ENCODE data around the gene PPL. TPM values are rescaled to one million over a fixed set of nuclear protein-coding genes. Genes with fewer than 3 reads are reported as not detected.

Gene PPL
- total and polyA plus RNA-seq, 2 of the 8 experiments (the other 6 are each of a cell fraction or from before 2014, with no cell fraction given): 11.3 to 29.5 TPM

- no peak for DNase-seq (ENCODE audit: low read depth in 1 of 2, low spot score in 2 of 2)
- Histone ChIP-seq H2BK20ac (ENCODE audit: low read length) (no peak overlapping the region), H2AK5ac (ENCODE audit: low read depth, low read length) (no peak overlapping the region), H3K14ac (ENCODE audit: insufficient read length) (no peak overlapping the region), H3K4me2 (ENCODE audit: insufficient read depth in 1 of 2, low read depth in 2 of 2, low read length in 2 of 2) (no peak overlapping the region), H2BK120ac (replicated peaks; ENCODE audit: low read depth, low read length) (no peak overlapping the region), H3K27ac (ENCODE audit: low read depth, low read length) (no peak overlapping the region), H3K9me3 (ENCODE audit: insufficient read depth in 2 of 2, low read depth in 1 of 2, low read length in 1 of 2) (no peaks in the 10 kb centered on the region), H3K79me1 (ENCODE audit: low read depth, low read length) (peaks cover 2% of the 10 kb centered on the region; the same call in 1 of the 2 replicates), H2BK15ac (ENCODE audit: low read length) (no peak overlapping the region), H4K5ac (ENCODE audit: insufficient read length, low read depth, low read length) (no peak overlapping the region), H3K9ac (replicated peaks in 1 of 4; ENCODE audit: extremely low read depth in 1 of 4, low read depth in 3 of 4, low read length in 3 of 4) (no peak overlapping the region), H3K4me1 (replicated peaks in 1 of 4; ENCODE audit: control insufficient read depth in 3 of 4, insufficient read depth in 4 of 4, low read length in 3 of 4) (no peaks in the 10 kb centered on the region), H3K79me2 (ENCODE audit: control insufficient read depth in 1 of 2, insufficient read depth in 2 of 2, low read length in 2 of 2) (peaks cover 0 to 8% of the 10 kb centered on the region in 2 experiments; a peak in 2 of 4 replicates), H3K18ac (ENCODE audit: extremely low read depth, low read length) (no peak overlapping the region), H3K27me3 (replicated peaks in 1 of 4; ENCODE audit: control insufficient read depth in 3 of 4, extremely low read depth in 1 of 4, insufficient read depth in 3 of 4, low read length in 3 of 4) (no peaks in the 10 kb centered on the region), H4K91ac (replicated peaks; ENCODE audit: insufficient read length, low read length) (no peak overlapping the region), H4K8ac (ENCODE audit: extremely low read depth, insufficient read depth, low read length) (no peak overlapping the region), H4K20me1 (replicated peaks in 1 of 2; ENCODE audit: control insufficient read depth in 1 of 2, insufficient read depth in 2 of 2, low read length in 2 of 2) (peaks cover 0 to 8% of the 10 kb centered on the region in 2 experiments), H3K23ac (ENCODE audit: insufficient read length) (no peak overlapping the region), H2BK12ac (ENCODE audit: low read depth, low read length) (no peak overlapping the region), H2BK5ac (ENCODE audit: low read depth, low read length) (no peak overlapping the region), H2AFZ (ENCODE audit: low read length) (no peak overlapping the region), H3K56ac (replicated peaks; ENCODE audit: insufficient read length, low read depth, low read length) (no peak overlapping the region), H3K23me2 (ENCODE audit: low read depth, low read length) (no peaks in the 10 kb centered on the region), H3K4me3 (ENCODE audit: extremely low read depth in 1 of 4, insufficient read depth in 2 of 4, low read depth in 3 of 4, low read length in 4 of 4) (no peak overlapping the region), H3K36me3 (ENCODE audit: control insufficient read depth in 2 of 4, insufficient read depth in 4 of 4, low read length in 3 of 4) (peaks cover 15 to 62% (median 50%) of the 10 kb centered on the region in 4 experiments), H3K4ac (replicated peaks; ENCODE audit: insufficient read length, low read depth, low read length) (no peak overlapping the region)
- ChIA-PET POLR2A (ENCODE audit: partially characterized antibody) (no interaction called here), CTCF (ENCODE audit: partially characterized antibody) (interaction anchor here (1.4 kb wide), 1 partner anchor 14 kb away, joined by 3 read pairs; no protein-coding TSS in a partner anchor)
- TF ChIP-seq RBBP5 (IDR thresholded peaks at IDR 0.05; ENCODE audit: borderline replicate concordance, low read depth, low read length): no peak
- TF ChIP-seq BACH1 (IDR thresholded peaks at IDR 0.05; ENCODE audit: low read length): no peak
- no peak for TF ChIP-seq SIRT6 (IDR thresholded peaks at IDR 0.05; ENCODE audit: low read length)
- TF ChIP-seq NANOG (IDR thresholded peaks at IDR 0.05; ENCODE audit: insufficient read depth, low read depth, low read length, poor library complexity, severe bottlenecking): no peak
- TF ChIP-seq TBP (IDR thresholded peaks at IDR 0.05; ENCODE audit: low read depth, low read length): no peak
- TF ChIP-seq USF2 (IDR thresholded peaks at IDR 0.05; ENCODE audit: low read length): no peak
- TF ChIP-seq JUND (IDR thresholded peaks at IDR 0.05; ENCODE audit: low read length): no peak
- no peak for FAIRE-seq
- 88% methylated on average over 5 of the region's 5 CpGs; no CpG with 5 or more reads in 1 of the 2 experiments for WGBS, 2 experiments (ENCODE audit: extremely low coverage in 1 of 2, insufficient coverage in 1 of 2, insufficient read length in 1 of 2, insufficient replicate concordance in 2 of 2, low coverage in 1 of 2, low lambda C conversion rate in 2 of 2, missing lambda C conversion rate in 1 of 2)
These were observed 97.0 kb downstream of the PPL start for GRCh38 chr16:4839942-4840341.

Measured in H1 (cell line).